ENCODE results near the gene POU2F1. TPM values are rescaled to one million over a fixed set of nuclear protein-coding genes. Genes with fewer than 3 reads are reported as not detected.

Gene POU2F1
- total and polyA plus RNA-seq, 11 donors, result 2.4 to 13.4 (median 8.8) TPM

- 90 to 96% (median 94%) methylated on average over 3 of the region's 3 CpGs for WGBS, 4 donors
- intact Hi-C loops (cut with DNase I), result no loop called here
- ATAC-seq, result no peak
These were observed 35.6 kb upstream of the POU2F1 start for GRCh38 chr1:167185062-167185461.

DNA sequence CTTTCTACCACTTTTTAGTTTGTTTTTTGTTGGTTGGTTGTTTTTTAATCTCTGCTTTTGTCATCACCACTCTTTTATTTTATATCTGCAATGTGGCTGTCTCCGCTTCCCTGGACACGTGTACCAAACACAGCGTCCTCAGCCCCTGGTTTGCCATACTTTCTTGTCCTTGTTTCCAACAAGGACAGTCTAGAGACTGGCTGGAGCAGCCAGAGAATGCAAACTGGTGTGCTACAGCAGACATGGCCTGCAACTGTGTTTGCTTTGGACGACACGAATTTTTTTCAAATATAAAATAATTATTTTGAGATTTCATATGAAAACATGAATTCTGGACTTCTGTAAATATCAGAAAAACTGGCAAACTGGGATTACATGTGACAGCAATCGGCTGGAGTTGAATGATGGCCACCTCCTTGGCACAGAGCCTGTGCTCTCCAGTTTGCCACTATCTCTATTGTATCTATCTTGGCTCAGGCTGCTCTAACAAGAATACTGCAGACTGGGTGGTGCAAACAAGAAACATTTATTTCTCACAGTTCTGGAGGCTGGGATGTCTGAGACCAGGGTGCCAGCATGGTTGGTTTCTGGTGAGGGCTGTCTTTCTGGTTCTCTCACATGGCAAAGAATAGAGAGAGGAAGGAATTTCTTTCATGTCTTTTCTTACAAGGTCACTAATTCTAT, 34.6 kb upstream of the POU2F1 start:
- Histone ChIP-seq H3K4me3 (no peak overlapping the region), H3K4me1 (peaks cover 0 to 7% (median 0%) of the 10 kb centered on the region in 12 donors), H3K36me3 (no peaks in the 10 kb centered on the region), H3K27ac (no peak overlapping the region), H3K9me3 (no peaks in the 10 kb centered on the region), H3K27me3 (no peaks in the 10 kb centered on the region)
- 39 to 61% (median 47%) methylated on average over 6 of the region's 6 CpGs for WGBS, 4 donors
- intact Hi-C loops (cut with DNase I), result no loop called here
- no peak for TF ChIP-seq POLR2A (IDR thresholded peaks at IDR 0.05)
- TF ChIP-seq CTCF (IDR thresholded peaks at IDR 0.05), result no peak
- no peak for ATAC-seq
- no peak for DNase-seq

More at GRCh38 chr1:167185062-167185461, 35.6 kb upstream of the POU2F1 start:
- H3K27ac ChIP-seq, result no peak overlapping the region
- no peaks in the 10 kb centered on the region for H3K36me3 ChIP-seq
- DNase-seq, result no peak
- peaks cover 0 to 7% (median 0%) of the 10 kb centered on the region in 12 donors for H3K4me1 ChIP-seq
- no peak for TF ChIP-seq POLR2A (IDR thresholded peaks at IDR 0.05)
- no peak for TF ChIP-seq CTCF (IDR thresholded peaks at IDR 0.05)
- no peaks in the 10 kb centered on the region for H3K9me3 ChIP-seq
- H3K27me3 ChIP-seq, result no peaks in the 10 kb centered on the region
- no peak overlapping the region for H3K4me3 ChIP-seq

GRCh38 chr1:167186771-167187170, 33.9 kb upstream of the POU2F1 start:
- 76 to 88% (median 84%) methylated on average over 2 of the region's 2 CpGs for whole genome bisulfite sequencing, 4 donors
- Histone ChIP-seq H3K4me3 (no peak overlapping the region), H3K27me3 (no peaks in the 10 kb centered on the region), H3K4me1 (peaks cover 0 to 7% (median 0%) of the 10 kb centered on the region in 12 donors), H3K9me3 (no peaks in the 10 kb centered on the region), H3K36me3 (no peaks in the 10 kb centered on the region), H3K27ac (no peak overlapping the region)
- TF ChIP-seq CTCF (IDR thresholded peaks at IDR 0.05) (no peak), POLR2A (IDR thresholded peaks at IDR 0.05) (no peak)
- DNase-seq (no peak), ATAC-seq (no peak)
- intact Hi-C loops (cut with DNase I), result no loop called here

DNA sequence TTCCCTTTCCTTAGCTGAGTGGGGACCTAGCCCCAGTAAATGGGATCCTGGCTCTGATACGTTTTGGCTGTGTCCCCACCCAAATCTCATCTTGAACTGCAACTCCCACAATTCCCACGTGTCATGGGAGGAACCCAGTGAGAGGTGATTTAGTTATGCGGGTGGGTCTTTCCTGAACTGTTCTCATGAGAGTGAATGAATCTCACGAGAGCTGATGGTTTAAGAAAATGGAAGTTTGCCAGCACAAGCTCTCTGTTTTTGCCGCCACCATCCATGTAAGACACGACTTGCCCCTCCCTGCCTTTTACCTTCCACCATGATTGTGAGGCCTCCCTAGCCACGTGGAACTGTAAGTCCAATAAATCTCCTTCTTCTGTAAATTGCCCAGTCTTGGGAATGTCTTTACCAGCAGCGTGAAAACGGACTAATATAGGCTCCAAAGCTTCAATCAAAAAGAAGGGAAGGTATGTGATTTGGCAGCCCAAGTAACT, 29.9 kb upstream of the POU2F1 start:
- intact Hi-C loops (cut with DNase I), result no loop called here
- H3K27me3 ChIP-seq, result no peaks in the 10 kb centered on the region
- H3K4me3 ChIP-seq, result no peak overlapping the region
- H3K27ac ChIP-seq, result no peak overlapping the region
- H3K36me3 ChIP-seq, result no peaks in the 10 kb centered on the region
- no peak for DNase-seq
- 75 to 80% (median 78%) methylated on average over 9 of the region's 9 CpGs for WGBS, 4 donors
- H3K9me3 ChIP-seq, result peaks cover 0 to 4% (median 0%) of the 10 kb centered on the region in 12 donors
- ATAC-seq, result no peak
- peaks cover 0 to 7% (median 0%) of the 10 kb centered on the region in 12 donors for H3K4me1 ChIP-seq
- TF ChIP-seq CTCF (IDR thresholded peaks at IDR 0.05) (no peak), POLR2A (IDR thresholded peaks at IDR 0.05) (no peak)
